HG03108 (cell line): ENCODE data around the gene SPEG.
"Not testable (repeated sequence)": the region's sequence is repeated elsewhere in the genome, so short reads cannot be mapped to it uniquely, and the experiment has no call there.

Experiments
- ATAC-seq: cut with Tn5 transposase; IDR thresholded peaks from one replicate; pipeline ENCODE4 v1.9.1; 2021; ENCODE audit warnings: moderate library complexity; ENCODE audit not compliant: unreplicated experiment

SPEG gene

DNA sequence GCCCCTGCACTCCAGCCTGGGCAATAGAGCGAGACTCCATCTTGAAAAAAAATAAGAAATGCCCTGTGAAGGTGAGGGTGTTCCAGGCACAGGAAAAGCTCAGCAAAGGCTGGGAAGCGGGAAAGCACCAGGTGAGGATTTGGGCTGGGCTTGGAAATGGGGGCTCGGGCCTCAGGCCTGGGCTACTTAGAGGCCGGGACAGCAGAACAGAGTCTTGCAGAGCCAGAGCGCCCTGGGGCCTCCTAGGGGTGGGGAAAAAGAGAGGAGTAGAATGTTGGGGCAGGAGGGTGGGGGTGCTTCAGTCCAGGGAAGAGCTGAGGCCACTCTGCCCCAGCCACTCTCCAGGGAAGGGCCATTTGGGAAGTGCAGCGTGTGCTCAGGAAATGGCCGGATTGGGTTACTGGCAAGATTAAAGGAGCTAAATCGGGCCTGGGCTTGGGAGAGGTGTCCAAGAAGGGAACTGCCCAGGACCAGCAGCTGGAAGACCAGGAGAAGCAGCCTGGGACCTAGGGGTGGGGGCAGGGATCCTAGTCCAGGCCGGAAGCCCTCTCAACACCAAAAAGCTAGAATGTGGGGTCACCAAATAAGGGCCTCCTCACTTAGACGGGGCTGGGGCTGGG is 30.2 kb upstream of the SPEG start:
- ATAC-seq: no peak

GRCh38 chr2:219404954-219405353 is 29.7 kb upstream of the SPEG start:
- no peak for ATAC-seq

DNA sequence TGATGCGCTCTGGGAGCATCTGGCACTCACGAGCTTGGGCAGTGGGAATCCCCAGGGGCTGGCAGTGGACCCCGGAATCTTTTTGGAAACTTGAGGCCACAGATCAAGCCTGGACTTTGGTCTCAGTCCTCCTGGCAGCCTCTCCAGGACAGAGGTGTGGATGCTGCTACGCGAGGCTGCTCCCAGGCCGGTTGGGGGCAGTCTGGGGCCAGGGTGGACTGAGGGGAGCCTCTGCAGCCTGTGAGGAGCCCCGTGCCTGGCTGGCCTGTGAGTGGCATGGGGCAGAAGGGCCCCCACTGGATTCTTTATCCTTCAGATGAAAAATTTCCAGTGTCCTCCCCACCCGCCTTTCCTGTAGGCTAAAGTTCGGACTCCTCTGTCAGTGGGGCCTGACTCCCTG is 29.2 kb upstream of the SPEG start:
- ATAC-seq: no peak

GRCh38 chr2:219405958-219406860 is 28.4 kb upstream of the SPEG start:
- no peak for ATAC-seq

DNA sequence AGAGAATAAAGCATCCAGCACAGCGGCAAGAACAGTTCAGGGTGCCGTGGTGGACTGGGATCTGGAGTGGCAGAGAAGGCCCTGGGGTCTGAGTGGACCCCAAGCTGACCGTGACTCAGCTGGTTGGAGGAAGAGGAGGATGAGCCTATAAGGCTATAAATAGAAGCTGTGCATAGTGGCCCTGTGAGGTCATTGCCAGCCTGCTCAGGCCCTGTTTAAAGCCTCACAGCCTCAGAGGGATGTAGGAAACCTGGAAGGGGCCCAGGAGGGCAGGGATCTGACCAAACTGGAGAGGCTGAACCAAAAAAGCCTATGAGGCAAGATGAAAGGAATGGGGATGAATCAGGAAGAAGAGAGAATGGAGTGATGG is 27.8 kb upstream of the SPEG start:
- no peak for ATAC-seq

GRCh38 chr2:219407343-219407742 is 27.3 kb upstream of the SPEG start:
- not testable (repeated sequence) for ATAC-seq

GRCh38 chr2:219408204-219408603 is 26.4 kb upstream of the SPEG start:
- no peak for ATAC-seq

DNA sequence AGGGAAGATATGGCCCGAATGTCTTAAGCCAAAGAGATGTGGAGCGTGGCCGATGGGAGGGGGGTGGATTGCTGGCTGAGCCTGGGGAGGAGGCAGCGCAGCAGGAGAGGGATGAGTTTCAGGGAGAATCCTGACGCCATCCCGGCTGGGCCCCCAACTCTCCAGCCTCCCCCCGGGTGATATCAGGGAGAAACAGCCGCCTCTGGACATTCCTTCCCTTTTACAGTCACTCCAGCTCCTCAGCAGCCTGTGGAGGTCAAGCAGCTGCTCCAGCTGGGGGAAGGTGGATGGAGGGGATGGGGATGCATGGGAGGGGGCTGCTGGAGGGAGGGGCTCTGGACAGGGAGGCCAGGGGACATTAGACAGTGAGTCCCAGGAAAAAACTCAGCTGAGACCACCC is 26.0 kb upstream of the SPEG start:
- no peak for ATAC-seq

DNA sequence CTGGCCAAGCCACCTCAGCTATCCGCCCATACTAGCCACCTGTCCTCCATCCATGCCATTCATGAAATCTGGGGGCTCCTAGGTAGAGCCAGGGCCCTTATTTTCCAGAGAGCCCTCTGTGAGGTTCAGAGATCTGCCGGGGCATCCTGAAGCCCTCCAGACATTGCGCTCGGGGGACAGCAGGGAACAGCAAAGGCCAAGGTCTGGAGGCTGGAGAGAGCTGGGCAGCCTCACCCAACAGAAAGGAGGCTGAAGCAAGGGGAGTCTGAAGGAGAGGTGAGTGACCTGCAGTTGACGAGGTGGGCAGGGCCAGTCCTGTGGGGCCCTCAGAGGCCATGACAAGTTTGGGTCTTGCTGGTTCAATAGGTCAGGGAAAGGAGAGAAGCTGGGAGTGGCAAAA is 25.0 kb upstream of the SPEG start:
- ATAC-seq: no peak

- ATAC-seq: no peak
Observed at GRCh38 chr2:219410390-219410789, 24.3 kb upstream of the SPEG start.

- ATAC-seq: no peak
Observed at GRCh38 chr2:219414857-219415256, 19.8 kb upstream of the SPEG start.

GRCh38 chr2:219415580-219416234 is 18.9 kb upstream of the SPEG start:
- no peak for ATAC-seq

DNA sequence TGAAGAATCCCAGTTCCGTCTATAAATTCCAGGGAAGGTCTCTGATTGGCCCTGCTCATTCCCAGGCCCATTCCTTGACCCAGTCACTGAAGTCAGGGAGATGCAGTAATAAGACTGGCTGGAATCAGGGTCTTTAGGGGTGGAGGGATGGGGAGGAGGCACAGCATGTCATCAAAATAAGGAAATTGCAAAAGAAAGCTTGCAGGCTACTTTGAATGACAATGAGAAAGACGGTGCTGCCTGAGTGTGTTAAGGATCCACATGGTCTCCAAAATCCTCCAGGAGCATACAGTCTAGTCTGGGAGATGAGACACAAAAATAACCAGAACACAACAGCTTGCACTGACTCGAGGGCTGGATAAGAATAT is 18.4 kb upstream of the SPEG start:
- ATAC-seq: no peak

DNA sequence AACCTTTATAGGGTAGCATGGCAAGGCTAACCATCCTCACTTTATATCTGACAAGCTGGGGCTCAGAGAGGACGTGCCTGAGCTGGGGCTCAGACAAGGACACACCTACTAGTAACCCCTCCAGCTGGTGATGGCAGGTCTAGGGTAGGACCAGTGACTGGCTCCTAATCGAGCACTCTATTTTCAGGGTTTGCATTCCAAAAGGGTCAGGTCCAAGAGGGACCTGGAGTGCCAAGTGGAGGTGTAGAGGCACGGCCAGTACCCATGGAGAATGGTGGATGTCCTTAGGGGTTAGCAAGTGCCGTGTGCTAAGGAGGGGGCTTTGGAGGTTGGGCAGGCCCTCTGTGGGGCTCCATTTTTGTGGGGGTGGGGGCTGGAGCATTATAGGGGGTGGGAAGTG is 17.7 kb upstream of the SPEG start:
- ATAC-seq: no peak

- no peak for ATAC-seq
Observed at GRCh38 chr2:219417374-219417773, 17.3 kb upstream of the SPEG start.

- no peak for ATAC-seq
Observed at GRCh38 chr2:219418155-219419011, 16.3 kb upstream of the SPEG start, which contains the start of gene DES. TSS of gene DES (plus strand) at chr2:219418377. CDS start at chr2:219418463, 86 bp downstream.

DNA sequence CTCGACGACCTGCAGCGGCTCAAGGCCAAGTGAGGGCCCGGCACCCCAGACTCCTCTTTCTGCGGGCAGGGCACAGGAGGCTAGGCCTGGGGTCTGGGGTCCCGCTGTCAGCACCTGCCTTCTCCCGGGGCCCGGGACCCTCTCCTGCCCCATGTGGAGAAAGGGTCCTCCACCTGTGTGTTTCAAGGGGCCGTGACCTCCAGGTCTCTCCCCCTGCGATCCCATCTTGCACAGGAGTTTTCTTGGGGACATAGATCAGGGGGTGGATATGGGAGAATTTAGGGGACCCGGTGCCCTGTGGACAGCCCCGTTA is 15.7 kb upstream of the SPEG start:
- no peak for ATAC-seq

DNA sequence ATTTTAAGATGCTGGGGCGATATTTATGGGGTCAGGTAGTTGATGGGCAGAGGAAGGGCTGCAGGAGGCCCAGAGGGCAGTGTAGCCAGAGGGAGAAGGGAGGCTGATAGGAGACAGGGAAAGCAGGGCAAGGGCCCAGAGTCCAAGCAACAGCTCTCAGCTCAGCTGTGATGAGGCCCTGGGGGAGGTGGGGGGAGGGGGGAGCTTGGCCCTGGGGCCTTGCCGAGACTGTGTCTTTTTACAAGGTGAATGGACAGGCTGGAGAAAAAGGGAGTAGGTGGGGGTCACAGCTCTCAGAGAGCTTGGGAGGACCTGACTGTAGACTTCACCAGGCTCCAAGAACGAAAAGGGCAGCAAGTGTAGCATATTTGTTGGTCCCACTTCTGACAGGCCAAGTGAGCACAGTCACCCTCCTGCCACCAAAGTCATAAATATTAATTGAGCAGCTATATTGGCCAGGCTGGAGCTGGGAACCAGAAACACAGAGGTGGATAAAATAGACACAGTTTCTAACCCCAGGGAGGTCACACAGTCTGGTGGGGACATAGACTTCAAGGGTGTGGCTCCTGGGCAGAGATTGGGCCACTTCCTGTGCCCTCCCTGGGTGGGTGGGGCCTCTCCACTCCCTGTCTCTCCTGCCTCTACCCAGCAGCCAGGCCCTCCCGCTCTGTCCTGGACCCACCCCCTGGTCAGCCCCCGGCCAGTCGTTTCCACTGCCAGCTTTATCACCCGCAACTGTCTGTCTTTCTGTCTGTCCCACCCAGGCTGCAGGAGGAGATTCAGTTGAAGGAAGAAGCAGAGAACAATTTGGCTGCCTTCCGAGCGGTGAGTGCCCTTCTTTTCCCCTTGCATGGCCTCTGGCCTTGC is 15.1 kb upstream of the SPEG start:
- ATAC-seq: no peak

DNA sequence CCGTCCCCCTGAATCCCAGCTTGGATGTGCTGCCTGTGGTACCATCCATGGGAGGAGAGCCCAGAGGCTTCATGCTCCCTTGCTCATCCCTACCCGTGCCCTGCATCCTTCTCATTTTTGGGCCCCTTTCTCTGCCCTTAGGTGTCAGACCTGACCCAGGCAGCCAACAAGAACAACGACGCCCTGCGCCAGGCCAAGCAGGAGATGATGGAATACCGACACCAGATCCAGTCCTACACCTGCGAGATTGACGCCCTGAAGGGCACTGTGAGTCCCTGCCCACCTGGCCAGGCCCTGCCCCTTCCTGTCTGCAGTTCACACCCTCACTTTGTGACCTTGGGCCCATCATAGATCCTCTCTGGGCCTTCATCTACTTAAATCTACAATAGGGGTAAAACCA is 14.0 kb upstream of the SPEG start:
- no peak for ATAC-seq

GRCh38 chr2:219421323-219421722 is 13.3 kb upstream of the SPEG start:
- ATAC-seq: no peak
